K562 (cell line): ENCODE data around the gene RNF144A.

Experiments
- CEBPB ChIP-seq: fragments of 450-650 bp; IDR thresholded peaks from 2 replicates; pipeline ENCODE4 v1.6.1; 2016; ENCODE audit warnings: missing genetic modification characterization, missing compliant biosample characterization
- POLR2AphosphoS2 ChIP-seq: IDR thresholded peaks from 2 replicates; pipeline ENCODE4 v1.6.1; 2012; ENCODE audit warnings: low read length, improper control_type of control experiment
- TEAD4 ChIP-seq, 2 experiments: sonication (generic) in 1 of 2; formaldehyde crosslinking in 1 of 2; IDR thresholded peaks; 2 replicates each; pipeline versions ENCODE4 v1.6.1 to v1.8.0; 2012 to 2022; ENCODE audit warnings: borderline replicate concordance in 1 of 2, inconsistent platforms in 1 of 2, low read length in 1 of 2, mild to moderate bottlenecking in 1 of 2, missing genetic modification reagents in 1 of 2
- WHSC1 ChIP-seq: IDR thresholded peaks from one replicate; pipeline ENCODE4 v1.6.1; 2012; ENCODE audit warnings: low read length, control low read depth, inconsistent platforms
- YY1 ChIP-seq, 3 experiments: IDR thresholded peaks; 2 replicates each; pipeline ENCODE4 v1.6.1; 2011; ENCODE audit warnings: low read length in 2 of 3, mild to moderate bottlenecking in 2 of 3, moderate library complexity in 2 of 3, borderline replicate concordance in 1 of 3, control low read depth in 1 of 3, low read depth in 1 of 3; ENCODE audit not compliant: insufficient read depth in 3 of 3, insufficient replicate concordance in 2 of 3, control insufficient read depth in 1 of 3, insufficient read length in 1 of 3; ENCODE audit errors: extremely low read depth in 1 of 3
- ZFX ChIP-seq: sonication (generic); formaldehyde crosslinking; IDR thresholded peaks from 2 replicates; pipeline ENCODE4 v1.8.0; 2022; ENCODE audit warnings: mild to moderate bottlenecking, missing genetic modification reagents, moderate library complexity
- ZKSCAN1 ChIP-seq: fragments of 150-350 bp; IDR thresholded peaks from 2 replicates; pipeline ENCODE4 v1.6.1; 2016; ENCODE audit warnings: low read depth, low read length
- ZNF589 ChIP-seq: fragments of 200-800 bp; sonication (Bioruptor generic); IDR thresholded peaks from 2 replicates; pipeline ENCODE4 v1.6.1; 2016; ENCODE audit warnings: low read depth, missing genetic modification characterization, missing compliant biosample characterization
- TF ChIP-seq, protein P1 (sequence below), 2 experiments: fragments of 150-350 bp in 1 of 2; IDR thresholded peaks; 2 replicates each; pipeline ENCODE4 v1.6.1; 2012 to 2016; ENCODE audit warnings: low read depth in 2 of 2, low read length in 2 of 2, mild to moderate bottlenecking in 1 of 2, moderate library complexity in 1 of 2

DNA sequence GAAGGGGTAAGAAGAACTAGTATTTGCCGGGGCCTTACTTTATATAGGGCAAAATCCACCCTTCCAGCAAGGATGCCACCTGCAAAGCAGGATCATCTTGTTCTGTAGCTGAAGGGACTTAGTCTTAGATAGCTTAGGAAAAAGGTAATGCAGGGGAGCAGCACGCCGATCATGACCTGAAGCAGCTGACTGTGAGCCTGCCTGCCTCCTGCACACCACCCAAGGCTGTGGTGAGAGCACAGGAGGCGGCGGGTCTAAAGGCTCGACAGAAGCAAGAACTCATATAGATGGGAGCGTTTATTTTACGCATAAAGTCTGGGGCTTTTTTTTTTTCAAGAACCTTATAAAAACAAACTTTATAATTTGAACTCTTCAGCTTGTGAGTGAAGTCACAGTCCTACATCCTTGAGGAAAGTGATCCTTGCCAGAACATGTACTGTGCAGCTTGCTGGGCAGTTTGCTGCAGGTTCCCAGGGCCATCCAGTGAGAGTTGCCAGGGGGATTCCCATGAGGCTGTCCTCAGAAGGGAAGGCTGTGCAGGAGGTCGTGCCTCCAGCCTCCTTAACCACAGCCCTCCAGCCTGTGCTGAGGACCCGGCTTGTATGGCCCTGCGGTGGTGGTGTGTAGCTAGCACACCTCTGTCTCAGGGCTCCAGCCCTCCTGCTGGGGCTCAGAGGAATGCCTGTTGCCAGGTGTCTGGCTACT, 92.1 kb downstream of the RNF144A start:
- TF ChIP-seq WHSC1, result no peak
- TF ChIP-seq ZKSCAN1, result no peak
- no peak for TF ChIP-seq ZNF589 (CRISPR knock-in tag)
- TF ChIP-seq, protein P1, sequence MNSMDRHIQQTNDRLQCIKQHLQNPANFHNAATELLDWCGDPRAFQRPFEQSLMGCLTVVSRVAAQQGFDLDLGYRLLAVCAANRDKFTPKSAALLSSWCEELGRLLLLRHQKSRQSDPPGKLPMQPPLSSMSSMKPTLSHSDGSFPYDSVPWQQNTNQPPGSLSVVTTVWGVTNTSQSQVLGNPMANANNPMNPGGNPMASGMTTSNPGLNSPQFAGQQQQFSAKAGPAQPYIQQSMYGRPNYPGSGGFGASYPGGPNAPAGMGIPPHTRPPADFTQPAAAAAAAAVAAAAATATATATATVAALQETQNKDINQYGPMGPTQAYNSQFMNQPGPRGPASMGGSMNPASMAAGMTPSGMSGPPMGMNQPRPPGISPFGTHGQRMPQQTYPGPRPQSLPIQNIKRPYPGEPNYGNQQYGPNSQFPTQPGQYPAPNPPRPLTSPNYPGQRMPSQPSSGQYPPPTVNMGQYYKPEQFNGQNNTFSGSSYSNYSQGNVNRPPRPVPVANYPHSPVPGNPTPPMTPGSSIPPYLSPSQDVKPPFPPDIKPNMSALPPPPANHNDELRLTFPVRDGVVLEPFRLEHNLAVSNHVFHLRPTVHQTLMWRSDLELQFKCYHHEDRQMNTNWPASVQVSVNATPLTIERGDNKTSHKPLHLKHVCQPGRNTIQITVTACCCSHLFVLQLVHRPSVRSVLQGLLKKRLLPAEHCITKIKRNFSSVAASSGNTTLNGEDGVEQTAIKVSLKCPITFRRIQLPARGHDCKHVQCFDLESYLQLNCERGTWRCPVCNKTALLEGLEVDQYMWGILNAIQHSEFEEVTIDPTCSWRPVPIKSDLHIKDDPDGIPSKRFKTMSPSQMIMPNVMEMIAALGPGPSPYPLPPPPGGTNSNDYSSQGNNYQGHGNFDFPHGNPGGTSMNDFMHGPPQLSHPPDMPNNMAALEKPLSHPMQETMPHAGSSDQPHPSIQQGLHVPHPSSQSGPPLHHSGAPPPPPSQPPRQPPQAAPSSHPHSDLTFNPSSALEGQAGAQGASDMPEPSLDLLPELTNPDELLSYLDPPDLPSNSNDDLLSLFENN (IDR thresholded peaks at IDR 0.05; ENCODE audit: low read depth in 2 of 2, low read length in 2 of 2), result no peak
- no peak for TF ChIP-seq YY1 (IDR thresholded peaks at IDR 0.05; ENCODE audit: borderline replicate concordance in 1 of 3, control insufficient read depth in 1 of 3, extremely low read depth in 1 of 3, insufficient read depth in 3 of 3, insufficient read length in 1 of 3, insufficient replicate concordance in 2 of 3, low read depth in 1 of 3, low read length in 2 of 3)
- TF ChIP-seq TEAD4 (IDR thresholded peaks at IDR 0.05; ENCODE audit: low read length), result no peak
- no peak for TF ChIP-seq TEAD4 (CRISPR knock-in tag; IDR thresholded peaks at IDR 0.05; ENCODE audit: borderline replicate concordance)
- no peak for TF ChIP-seq ZFX
- TF ChIP-seq POLR2AphosphoS2, result no peak
- TF ChIP-seq CEBPB (tag), result no peak
